B cell (primary cell): ENCODE measurements around the gene DRD3. TPM values are rescaled to one million over a fixed set of nuclear protein-coding genes. Genes with fewer than 3 reads are reported as not detected.
A peak's percentile ranks its signal among the peaks of the same experiment; 100 is the strongest.

Experiments
- ATAC-seq: fragments of 200-7000 bp; cut with Tn5 transposase; one replicate; pipeline ENCODE4 v1.10.0; 2021; ENCODE audit warnings: low read depth, mild to moderate bottlenecking, moderate number of reproducible peaks, moderate library complexity
- CTCF ChIA-PET: fragments of 350-600 bp; sonication (Branson Sonifier 250); formaldehyde crosslinking; loops from one replicate; lab custom pipeline; 2021; ENCODE audit warnings: antibody characterized with exemption, inconsistent platforms; lab: Charles Lee
- POLR2A ChIA-PET: fragments of 350-600 bp; sonication (Branson Sonifier 250); formaldehyde crosslinking; loops from one replicate; lab custom pipeline; 2021; ENCODE audit warnings: antibody characterized with exemption; lab: Charles Lee
- DNase-seq: peaks from one replicate; pipeline ENCODE4 v3.0.0; 2013
- H2AFZ ChIP-seq: 2 replicates; pipeline ENCODE4 v1.6.1; 2012; ENCODE audit warnings: mild to moderate bottlenecking, low read depth, low read length; ENCODE audit not compliant: insufficient read depth, poor library complexity, severe bottlenecking
- H3K27ac ChIP-seq, 2 donors: 1 replicate in 1 of 2; 2 replicates in 1 of 2; pipeline ENCODE4 v1.5.1; 2012 to 2013; ENCODE audit warnings: low read length in 2 of 2, mild to moderate bottlenecking in 2 of 2, moderate library complexity in 1 of 2
- H3K27me3 ChIP-seq, 4 experiments: fragments of 200-600 bp in 1 of 4; sonication (generic) in 1 of 4; replicated peaks in 1 of 4; 1 replicate in 2 of 4; 2 replicates in 2 of 4; pipeline versions ENCODE4 v1.6.1 to v1.7.0; 2013 to 2016; ENCODE audit warnings: low read length in 3 of 4, mild to moderate bottlenecking in 2 of 4, mixed read lengths in 1 of 4, moderate library complexity in 1 of 4; ENCODE audit not compliant: insufficient read depth in 4 of 4, control insufficient read depth in 3 of 4; ENCODE audit errors: control extremely low read depth in 1 of 4
- H3K36me3 ChIP-seq, 2 experiments: replicated peaks in 1 of 2; 1 replicate in 1 of 2; 2 replicates in 1 of 2; pipeline versions ENCODE4 v1.6.1 to v1.7.1; 2013; ENCODE audit warnings: low read length in 1 of 2; ENCODE audit not compliant: insufficient read depth in 2 of 2, control insufficient read depth in 1 of 2; ENCODE audit errors: control extremely low read depth in 1 of 2, extremely low read depth in 1 of 2
- H3K4me1 ChIP-seq, 2 donors: fragments of 200-600 bp in 1 of 2; sonication (generic) in 1 of 2; 1 replicate in 1 of 2; 2 replicates in 1 of 2; pipeline versions ENCODE4 v1.5.1 to v1.6.1; 2013 to 2017; ENCODE audit warnings: low read length in 2 of 2; ENCODE audit not compliant: control insufficient read depth in 2 of 2, insufficient read depth in 2 of 2
- H3K4me2 ChIP-seq: replicated peaks from 2 replicates; pipeline ENCODE3; 2012; ENCODE audit warnings: mild to moderate bottlenecking, low read depth, low read length; ENCODE audit not compliant: poor library complexity, severe bottlenecking
- H3K4me3 ChIP-seq, 5 experiments: fragments of 200-600 bp in 1 of 5; sonication (generic) in 1 of 5; 1 replicate in 3 of 5; 2 replicates in 2 of 5; pipeline versions ENCODE4 v1.5.1 to v1.7.0; 2011 to 2016; ENCODE audit warnings: low read length in 4 of 5, mild to moderate bottlenecking in 4 of 5, low read depth in 2 of 5, control low read depth in 1 of 5, moderate library complexity in 1 of 5; ENCODE audit not compliant: insufficient read depth in 1 of 5; ENCODE audit errors: control extremely low read depth in 1 of 5, extremely low read depth in 1 of 5
- H3K79me2 ChIP-seq: fragments of 200-600 bp; sonication (generic); one replicate; pipeline ENCODE4 v1.6.0; 2016; ENCODE audit warnings: low read length; ENCODE audit not compliant: control insufficient read depth, insufficient read depth
- H3K9ac ChIP-seq: fragments of 200-600 bp; sonication (generic); 2 replicates; pipeline ENCODE4 v1.6.1; 2017; ENCODE audit warnings: mild to moderate bottlenecking, low read length, moderate library complexity
- H3K9me3 ChIP-seq, 3 donors: one replicate each; pipeline versions ENCODE4 v1.6.1 to v1.7.1; 2013; ENCODE audit warnings: low read length in 2 of 3; ENCODE audit not compliant: control insufficient read depth in 2 of 3, insufficient read depth in 1 of 3; ENCODE audit errors: control extremely low read depth in 1 of 3
- H4K20me1 ChIP-seq: 2 replicates; pipeline ENCODE4 v1.6.0; 2012; ENCODE audit warnings: mild to moderate bottlenecking, low read length; ENCODE audit not compliant: insufficient read depth, control insufficient read depth, poor library complexity, severe bottlenecking
- H3K27ac Mint-ChIP-seq: one replicate; pipeline ENCODE4 v1.8.0; 2021; ENCODE audit warnings: mixed read lengths
- H3K27me3 Mint-ChIP-seq: one replicate; pipeline ENCODE4 v1.8.0; 2021; ENCODE audit warnings: mixed read lengths
- H3K4me1 Mint-ChIP-seq: one replicate; pipeline ENCODE4 v1.8.0; 2021; ENCODE audit warnings: mixed read lengths
- H3K4me3 Mint-ChIP-seq: one replicate; pipeline ENCODE4 v1.8.0; 2021; ENCODE audit warnings: mixed read lengths
- H3K9me3 Mint-ChIP-seq: one replicate; pipeline ENCODE4 v1.8.0; 2022; ENCODE audit warnings: mixed read lengths; ENCODE audit not compliant: insufficient read depth
- EZH2 ChIP-seq: IDR thresholded peaks from 2 replicates; pipeline ENCODE4 v1.6.1; 2012; ENCODE audit warnings: borderline replicate concordance, low read depth, mild to moderate bottlenecking, moderate library complexity, low read length; ENCODE audit not compliant: insufficient read depth, poor library complexity, severe bottlenecking
- WGBS: methylation state at CpG from one replicate; pipeline ENCODE4 v1.1.5; 2013; ENCODE audit warnings: missing lambda C conversion rate; ENCODE audit not compliant: insufficient coverage; 5-methylcytosine and 5-hydroxymethylcytosine counted together
- intact Hi-C: fragments of 100-400 bp; cut with micrococcal nuclease; formaldehyde crosslinking; loops from one replicate; pipeline ENCODE4 v1.10.0; 2022
- polyA plus RNA-seq: library from polyadenylated mRNA; depleted of rRNA; stranded (reverse); fragments of >200 nt; gene quantifications from 2 replicates; pipeline ENCODE4 v1.2.3, GENCODE V29; 2012
- total RNA-seq, 2 donors: library from RNA; stranded (reverse); fragments of 120-200 nt in 1 of 2; gene quantifications; 1 replicate in 1 of 2; 2 replicates in 1 of 2; pipeline versions ENCODE4 v1.2.3 to v1.2.4, GENCODE V29; 2013 to 2022
- TF ChIP-seq, protein P1 (sequence below): fragments of 200-600 bp; IDR thresholded peaks from one replicate; pipeline ENCODE4 v1.8.0; 2022; ENCODE audit warnings: antibody characterized with exemption, mild to moderate bottlenecking

Gene DRD3
- total and polyA plus RNA-seq, 2 donors (not counting 1 experiment from before 2014, with no cell fraction given) = not detected

DNA sequence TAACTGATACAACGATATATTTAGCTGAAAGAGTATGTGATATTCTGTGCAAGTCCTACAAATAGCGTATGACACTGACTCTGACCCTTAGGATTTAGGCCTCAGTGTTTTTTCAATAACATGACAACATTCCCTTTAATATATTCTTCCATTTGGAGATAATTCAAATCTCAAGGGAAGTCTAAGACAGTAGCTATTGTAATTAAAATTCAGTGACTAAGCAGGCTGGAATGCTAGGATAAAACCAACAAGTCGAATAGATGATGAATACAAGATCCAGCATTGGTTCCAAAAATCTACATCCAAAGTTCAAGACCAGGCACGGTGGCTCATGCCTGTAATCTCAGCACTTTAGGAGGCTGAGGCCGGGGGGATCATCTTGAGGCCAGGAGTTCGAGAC lies 66.2 kb downstream of the DRD3 start:
- Histone ChIP-seq H3K27ac (no peak overlapping the region), H4K20me1 (no peaks in the 10 kb centered on the region), H3K36me3 (no peaks in the 10 kb centered on the region), H3K9me3 (no peaks in the 10 kb centered on the region), H3K27me3 (no peaks in the 10 kb centered on the region), H2AFZ (no peak overlapping the region), H3K4me3 (no peak overlapping the region), H3K4me1 (no peaks in the 10 kb centered on the region), H3K9ac (no peak overlapping the region), H3K4me2 (no peak overlapping the region), H3K79me2 (no peaks in the 10 kb centered on the region)
- intact Hi-C loops = no loop called here
- no peak overlapping the region for H3K27ac Mint-ChIP-seq
- H3K4me3 Mint-ChIP-seq = no peak overlapping the region
- peaks cover 4% of the 10 kb centered on the region for H3K27me3 Mint-ChIP-seq
- ChIA-PET POLR2A (no interaction called here), CTCF (no interaction called here)
- TF ChIP-seq, protein P1, sequence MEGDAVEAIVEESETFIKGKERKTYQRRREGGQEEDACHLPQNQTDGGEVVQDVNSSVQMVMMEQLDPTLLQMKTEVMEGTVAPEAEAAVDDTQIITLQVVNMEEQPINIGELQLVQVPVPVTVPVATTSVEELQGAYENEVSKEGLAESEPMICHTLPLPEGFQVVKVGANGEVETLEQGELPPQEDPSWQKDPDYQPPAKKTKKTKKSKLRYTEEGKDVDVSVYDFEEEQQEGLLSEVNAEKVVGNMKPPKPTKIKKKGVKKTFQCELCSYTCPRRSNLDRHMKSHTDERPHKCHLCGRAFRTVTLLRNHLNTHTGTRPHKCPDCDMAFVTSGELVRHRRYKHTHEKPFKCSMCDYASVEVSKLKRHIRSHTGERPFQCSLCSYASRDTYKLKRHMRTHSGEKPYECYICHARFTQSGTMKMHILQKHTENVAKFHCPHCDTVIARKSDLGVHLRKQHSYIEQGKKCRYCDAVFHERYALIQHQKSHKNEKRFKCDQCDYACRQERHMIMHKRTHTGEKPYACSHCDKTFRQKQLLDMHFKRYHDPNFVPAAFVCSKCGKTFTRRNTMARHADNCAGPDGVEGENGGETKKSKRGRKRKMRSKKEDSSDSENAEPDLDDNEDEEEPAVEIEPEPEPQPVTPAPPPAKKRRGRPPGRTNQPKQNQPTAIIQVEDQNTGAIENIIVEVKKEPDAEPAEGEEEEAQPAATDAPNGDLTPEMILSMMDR = no peak
- TF ChIP-seq EZH2 = no peak
- no peaks in the 10 kb centered on the region for H3K4me1 Mint-ChIP-seq
- DNase-seq = no peak
- WGBS = 93% methylated on average over 3 of the region's 6 CpGs
- H3K9me3 Mint-ChIP-seq = no peaks in the 10 kb centered on the region
- ATAC-seq = no peak

- Histone ChIP-seq H3K9ac (no peak overlapping the region), H3K79me2 (no peaks in the 10 kb centered on the region), H3K27me3 (no peaks in the 10 kb centered on the region), H3K4me3 (peak overlapping the region in 1 of 5 experiments; percentile 7), H3K4me1 (no peaks in the 10 kb centered on the region), H3K4me2 (no peak overlapping the region), H3K27ac (no peak overlapping the region), H3K9me3 (no peaks in the 10 kb centered on the region), H3K36me3 (no peaks in the 10 kb centered on the region), H2AFZ (peak overlapping the region; percentile 22), H4K20me1 (no peaks in the 10 kb centered on the region)
- intact Hi-C loops = no loop called here
- 80% methylated on average over 2 of the region's 3 CpGs for WGBS
- Mint-ChIP-seq H3K4me1 (no peaks in the 10 kb centered on the region), H3K27ac (no peak overlapping the region), H3K4me3 (no peak overlapping the region), H3K9me3 (no peaks in the 10 kb centered on the region), H3K27me3 (peaks cover 4% of the 10 kb centered on the region)
- DNase-seq (no peak), ATAC-seq (no peak)
- no peak for TF ChIP-seq EZH2
- TF ChIP-seq, protein P1 = no peak
- POLR2A ChIA-PET = no interaction called here
- CTCF ChIA-PET = no interaction called here
Measured at GRCh38 chr3:114111060-114111770, 67.6 kb downstream of the DRD3 start.
